ENCODE data around the gene CNTLN. TPM values are rescaled to one million over a fixed set of nuclear protein-coding genes. Genes with fewer than 3 reads are reported as not detected.

The CNTLN gene
- total RNA-seq, 1 donor from 2014 or later: 10.1 TPM

GRCh38 chr9:17148324-17148723 lies 13.5 kb downstream of the CNTLN start:
- Mint-ChIP-seq H3K27ac (no peak overlapping the region), H3K9me3 (peaks cover 45% of the 10 kb centered on the region), H3K36me3 (peaks cover 70% of the 10 kb centered on the region), H3K4me3 (no peak overlapping the region), H3K4me1 (no peaks in the 10 kb centered on the region), H3K27me3 (ENCODE audit: insufficient read depth, low read depth) (peaks cover 2% of the 10 kb centered on the region)
- H3K36me3 ChIP-seq: peaks cover 11% of the 10 kb centered on the region
- H2AFZ ChIP-seq (replicated peaks): no peak overlapping the region
- no peak overlapping the region for H3K4me2 ChIP-seq
- TF ChIP-seq CTCF (IDR thresholded peaks at IDR 0.05) (no peak), EZH2phosphoT487 (IDR thresholded peaks at IDR 0.05) (no peak), EZH2 (IDR thresholded peaks at IDR 0.05) (no peak)
- no peaks in the 10 kb centered on the region for H4K20me1 ChIP-seq (ENCODE audit: low read depth)
- no peaks in the 10 kb centered on the region for H3F3A ChIP-seq (ENCODE audit: low read depth)
- no peaks in the 10 kb centered on the region for H3K27me3 ChIP-seq
- peaks cover 4% of the 10 kb centered on the region for H3K79me2 ChIP-seq (ENCODE audit: low read depth)
- DNase-seq (ENCODE audit: low spot score): no peak
- H3K27ac ChIP-seq: no peak overlapping the region
- no peaks in the 10 kb centered on the region for H3K9me3 ChIP-seq (ENCODE audit: low read depth)
- no peak overlapping the region for H3K4me3 ChIP-seq
- no peak overlapping the region for H3K9ac ChIP-seq
- no peaks in the 10 kb centered on the region for H3K4me1 ChIP-seq

GRCh38 chr9:17159469-17159868 lies 24.6 kb downstream of the CNTLN start:
- Histone ChIP-seq H3K36me3 (peaks cover 4% of the 10 kb centered on the region), H3K9me3 (ENCODE audit: low read depth) (no peaks in the 10 kb centered on the region), H3K4me1 (no peaks in the 10 kb centered on the region), H3F3A (ENCODE audit: low read depth) (no peaks in the 10 kb centered on the region), H3K4me3 (no peak overlapping the region), H3K27me3 (no peaks in the 10 kb centered on the region), H4K20me1 (ENCODE audit: low read depth) (no peaks in the 10 kb centered on the region), H3K9ac (no peak overlapping the region), H3K79me2 (ENCODE audit: low read depth) (no peaks in the 10 kb centered on the region), H3K27ac (no peak overlapping the region), H3K4me2 (no peak overlapping the region), H2AFZ (replicated peaks) (no peak overlapping the region)
- Mint-ChIP-seq H3K4me1 (no peaks in the 10 kb centered on the region), H3K9me3 (peaks cover 15% of the 10 kb centered on the region), H3K27me3 (ENCODE audit: insufficient read depth, low read depth) (peaks cover 2% of the 10 kb centered on the region), H3K4me3 (no peak overlapping the region), H3K36me3 (peaks cover 33% of the 10 kb centered on the region), H3K27ac (no peak overlapping the region)
- no peak for TF ChIP-seq EZH2phosphoT487 (IDR thresholded peaks at IDR 0.05)
- DNase-seq (ENCODE audit: low spot score): no peak

- H3K4me2 ChIP-seq: no peak overlapping the region
- H3K4me1 Mint-ChIP-seq: no peaks in the 10 kb centered on the region
- no peak for DNase-seq (ENCODE audit: low spot score)
- H4K20me1 ChIP-seq (ENCODE audit: low read depth): no peaks in the 10 kb centered on the region
- H3K4me3 ChIP-seq: no peak overlapping the region
- peaks cover 26% of the 10 kb centered on the region for H3K36me3 Mint-ChIP-seq
- no peaks in the 10 kb centered on the region for H3K9me3 ChIP-seq (ENCODE audit: low read depth)
- H3K27ac Mint-ChIP-seq: no peak overlapping the region
- H3K79me2 ChIP-seq (ENCODE audit: low read depth): no peaks in the 10 kb centered on the region
- no peaks in the 10 kb centered on the region for H3K4me1 ChIP-seq
- H3K9me3 Mint-ChIP-seq: peaks cover 9% of the 10 kb centered on the region
- H3K27me3 ChIP-seq: no peaks in the 10 kb centered on the region
- TF ChIP-seq EZH2 (IDR thresholded peaks at IDR 0.05): no peak
- TF ChIP-seq EZH2phosphoT487 (IDR thresholded peaks at IDR 0.05): no peak
- TF ChIP-seq CTCF (IDR thresholded peaks at IDR 0.05): no peak
- H3K36me3 ChIP-seq: peaks cover 4% of the 10 kb centered on the region
- no peak overlapping the region for H3K9ac ChIP-seq
- no peak overlapping the region for H2AFZ ChIP-seq (replicated peaks)
- H3K4me3 Mint-ChIP-seq: no peak overlapping the region
- H3K27me3 Mint-ChIP-seq (ENCODE audit: insufficient read depth, low read depth): no peaks in the 10 kb centered on the region
- no peak overlapping the region for H3K27ac ChIP-seq
- no peaks in the 10 kb centered on the region for H3F3A ChIP-seq (ENCODE audit: low read depth)
Measured at GRCh38 chr9:17160327-17160726, 25.5 kb downstream of the CNTLN start.

- peaks cover 28% of the 10 kb centered on the region for H3K36me3 Mint-ChIP-seq
- no peaks in the 10 kb centered on the region for H3K79me2 ChIP-seq (ENCODE audit: low read depth)
- H4K20me1 ChIP-seq (ENCODE audit: low read depth): no peaks in the 10 kb centered on the region
- H3K27me3 ChIP-seq: no peaks in the 10 kb centered on the region
- no peak overlapping the region for H3K27ac Mint-ChIP-seq
- H3K36me3 ChIP-seq: no peaks in the 10 kb centered on the region
- no peaks in the 10 kb centered on the region for H3K4me1 ChIP-seq
- no peak overlapping the region for H3K4me2 ChIP-seq
- H3K9ac ChIP-seq: no peak overlapping the region
- H3K9me3 Mint-ChIP-seq: peaks cover 25% of the 10 kb centered on the region
- no peak for DNase-seq (ENCODE audit: low spot score)
- no peaks in the 10 kb centered on the region for H3F3A ChIP-seq (ENCODE audit: low read depth)
- H3K4me1 Mint-ChIP-seq: no peaks in the 10 kb centered on the region
- no peak overlapping the region for H3K4me3 ChIP-seq
- H3K27ac ChIP-seq: no peak overlapping the region
- TF ChIP-seq EZH2 (IDR thresholded peaks at IDR 0.05) (no peak), CTCF (IDR thresholded peaks at IDR 0.05) (no peak), EZH2phosphoT487 (IDR thresholded peaks at IDR 0.05) (no peak)
- no peak overlapping the region for H3K4me3 Mint-ChIP-seq
- no peaks in the 10 kb centered on the region for H3K27me3 Mint-ChIP-seq (ENCODE audit: insufficient read depth, low read depth)
- H3K9me3 ChIP-seq (ENCODE audit: low read depth): peaks cover 5% of the 10 kb centered on the region
- H2AFZ ChIP-seq (replicated peaks): no peak overlapping the region
Measured at GRCh38 chr9:17165764-17166163, 30.9 kb downstream of the CNTLN start.
